ENCODE results near the gene SPON1. TPM values are rescaled to one million over a fixed set of nuclear protein-coding genes. Genes with fewer than 3 reads are reported as not detected.
A peak's percentile ranks its signal among the peaks of the same experiment; 100 is the strongest.

Gene SPON1
- total and polyA plus RNA-seq, 2 of the 8 experiments (the other 6 are each of a cell fraction or from before 2014, with no cell fraction given) = 1.5 to 5.4 TPM

GRCh38 chr11:13955971-13956421 lies 6.5 kb upstream of the SPON1 start (continued):
- no peak for TF ChIP-seq RXRA (IDR thresholded peaks at IDR 0.05; ENCODE audit: insufficient read depth, low read depth, low read length)
- TF ChIP-seq, protein P1, sequence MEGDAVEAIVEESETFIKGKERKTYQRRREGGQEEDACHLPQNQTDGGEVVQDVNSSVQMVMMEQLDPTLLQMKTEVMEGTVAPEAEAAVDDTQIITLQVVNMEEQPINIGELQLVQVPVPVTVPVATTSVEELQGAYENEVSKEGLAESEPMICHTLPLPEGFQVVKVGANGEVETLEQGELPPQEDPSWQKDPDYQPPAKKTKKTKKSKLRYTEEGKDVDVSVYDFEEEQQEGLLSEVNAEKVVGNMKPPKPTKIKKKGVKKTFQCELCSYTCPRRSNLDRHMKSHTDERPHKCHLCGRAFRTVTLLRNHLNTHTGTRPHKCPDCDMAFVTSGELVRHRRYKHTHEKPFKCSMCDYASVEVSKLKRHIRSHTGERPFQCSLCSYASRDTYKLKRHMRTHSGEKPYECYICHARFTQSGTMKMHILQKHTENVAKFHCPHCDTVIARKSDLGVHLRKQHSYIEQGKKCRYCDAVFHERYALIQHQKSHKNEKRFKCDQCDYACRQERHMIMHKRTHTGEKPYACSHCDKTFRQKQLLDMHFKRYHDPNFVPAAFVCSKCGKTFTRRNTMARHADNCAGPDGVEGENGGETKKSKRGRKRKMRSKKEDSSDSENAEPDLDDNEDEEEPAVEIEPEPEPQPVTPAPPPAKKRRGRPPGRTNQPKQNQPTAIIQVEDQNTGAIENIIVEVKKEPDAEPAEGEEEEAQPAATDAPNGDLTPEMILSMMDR (IDR thresholded peaks at IDR 0.05; ENCODE audit: control extremely low read depth in 1 of 3, insufficient read depth in 1 of 3, low read depth in 1 of 3, low read length in 3 of 3) = peak; percentile 59 to 82 (median 81)
